Panc1 (cell line): ENCODE results near the gene NDUFS7. TPM values are rescaled to one million over a fixed set of nuclear protein-coding genes. Genes with fewer than 3 reads are reported as not detected.

Source experiments
- ATAC-seq: fragments of 200-7000 bp; cut with Tn5 transposase; 2 replicates; pipeline ENCODE4 v1.9.1; 2020; ENCODE audit warnings: mild to moderate bottlenecking, moderate library complexity
- BruUV-seq: library from RNA; stranded (reverse); fragments of 400-500 nt; replicated peaks from 2 replicates; lab custom pipeline; 2021; lab: Mats Ljungman, UMichigan
- CTCF ChIA-PET: fragments of 300-600 bp; sonication (Branson Sonifier 250); formaldehyde crosslinking; loops from one replicate; lab custom pipeline; 2022; ENCODE audit warnings: antibody characterized with exemption; lab: Charles Lee
- POLR2A ChIA-PET: fragments of 300-600 bp; sonication (Branson Sonifier 250); formaldehyde crosslinking; loops from one replicate; lab custom pipeline; 2022; ENCODE audit warnings: antibody characterized with exemption; lab: Charles Lee
- DNase-seq: peaks from one replicate; pipeline ENCODE4 v3.0.0-alpha.2; 2010; ENCODE audit warnings: low read depth, low spot score
- H3K27ac ChIP-seq: 2 replicates; pipeline ENCODE4 v1.5.1; 2011; ENCODE audit warnings: mild to moderate bottlenecking, low read length, inconsistent platforms
- H3K27me3 ChIP-seq: fragments of 200-500 bp; sonication (Bioruptor generic); 2 replicates; pipeline ENCODE4 v1.6.0; 2014; ENCODE audit warnings: low read length, inconsistent platforms; ENCODE audit not compliant: control insufficient read depth, insufficient read depth
- H3K36me3 ChIP-seq: fragments of 200-500 bp; sonication (Bioruptor generic); 2 replicates; pipeline ENCODE4 v1.5.1; 2014; ENCODE audit warnings: inconsistent platforms, mild to moderate bottlenecking, low read length, moderate library complexity; ENCODE audit not compliant: control insufficient read depth, insufficient read depth
- H3K4me1 ChIP-seq: 2 replicates; pipeline ENCODE4 v1.5.1; 2011; ENCODE audit warnings: inconsistent platforms, mild to moderate bottlenecking, low read length, moderate library complexity; ENCODE audit not compliant: control insufficient read depth, insufficient read depth
- H3K4me3 ChIP-seq, 2 experiments: 2 replicates each; pipeline ENCODE4 v1.5.1; 2011 to 2012; ENCODE audit warnings: low read depth in 2 of 2, low read length in 2 of 2, mild to moderate bottlenecking in 2 of 2, inconsistent platforms in 1 of 2, moderate library complexity in 1 of 2
- H3K9me3 ChIP-seq: fragments of 200-500 bp; sonication (Bioruptor generic); 2 replicates; pipeline ENCODE4 v1.5.1; 2014; ENCODE audit warnings: low read depth, mild to moderate bottlenecking, inconsistent platforms, low read length, moderate library complexity; ENCODE audit not compliant: control insufficient read depth, insufficient read depth
- CTCF ChIP-seq: fragments of 450-650 bp; IDR thresholded peaks from 2 replicates; pipeline ENCODE4 v1.5.1; 2017; ENCODE audit warnings: mild to moderate bottlenecking
- POLR2AphosphoS5 ChIP-seq: IDR thresholded peaks from 2 replicates; pipeline ENCODE4 v1.6.1; 2012; ENCODE audit warnings: mild to moderate bottlenecking, low read depth, low read length, moderate library complexity
- REST ChIP-seq, 2 experiments: IDR thresholded peaks; 2 replicates each; pipeline ENCODE4 v1.6.1; 2011 to 2012; ENCODE audit warnings: low read depth in 2 of 2, control low read depth in 1 of 2, low read length in 1 of 2, mild to moderate bottlenecking in 1 of 2, moderate library complexity in 1 of 2; ENCODE audit not compliant: insufficient read depth in 1 of 2
- SIN3A ChIP-seq: IDR thresholded peaks from 2 replicates; pipeline ENCODE4 v1.6.1; 2012; ENCODE audit warnings: low read depth, mild to moderate bottlenecking, low read length, moderate library complexity, borderline replicate concordance; ENCODE audit not compliant: insufficient read depth
- TCF7L2 ChIP-seq: IDR thresholded peaks from 2 replicates; pipeline ENCODE4 v1.6.1; 2011; ENCODE audit warnings: mild to moderate bottlenecking, low read depth, low read length, inconsistent platforms
- in situ Hi-C: cut with HindIII; loops from 2 replicates; pipeline ENCODE4 v1.10.0; 2016; ENCODE audit warnings: low sequenced_read_pairs, low pct_unique_long_range_greater_than_20kb
- intact Hi-C: fragments of 100-400 bp; cut with micrococcal nuclease; formaldehyde crosslinking; loops from one replicate; pipeline ENCODE4 v1.10.0; 2022; ENCODE audit not compliant: unreplicated experiment
- total RNA-seq: library from RNA; stranded (reverse); gene quantifications from one replicate; pipeline ENCODE4 v1.2.1, GENCODE V29; 2021; ENCODE audit not compliant: unreplicated experiment

Gene NDUFS7
- total RNA-seq, 1 experiment from 2014 or later: 73.0 TPM

GRCh38 chr19:1402411-1403070, 18.8 kb downstream of the NDUFS7 start:
- in situ Hi-C loops: no loop called here
- POLR2A ChIA-PET: interaction anchor here (0.7 kb wide), 1 partner anchor 988 kb away, joined by 10 read pairs; no protein-coding TSS in a partner anchor
- intact Hi-C loops: no loop called here
- H3K9me3 ChIP-seq: no peaks in the 10 kb centered on the region
- CTCF ChIA-PET: no interaction called here
- ATAC-seq (no peak), DNase-seq (no peak)
- peaks cover 6% of the 10 kb centered on the region; the same call in 1 of the 2 replicates for H3K36me3 ChIP-seq
- no peaks in the 10 kb centered on the region for H3K27me3 ChIP-seq
- H3K4me3 ChIP-seq: no peak overlapping the region
- no peak for TF ChIP-seq POLR2AphosphoS5
- no peak for TF ChIP-seq SIN3A
- TF ChIP-seq TCF7L2: no peak
- TF ChIP-seq REST (IDR thresholded peaks at IDR 0.05; ENCODE audit: insufficient read depth in 1 of 2, low read depth in 2 of 2, low read length in 1 of 2): no peak
- no peak for TF ChIP-seq CTCF
- H3K27ac ChIP-seq: no peak overlapping the region
- peaks cover 9% of the 10 kb centered on the region; the same call in 1 of the 2 replicates for H3K4me1 ChIP-seq
- no TSS peak for BruUV-seq

- peak overlapping the region; percentile 49 to 54 for H3K4me3 ChIP-seq
- no peaks in the 10 kb centered on the region; the same call in 1 of the 2 replicates for H3K36me3 ChIP-seq
- in situ Hi-C loops (no loop called here), intact Hi-C loops (no loop called here)
- no peaks in the 10 kb centered on the region for H3K9me3 ChIP-seq
- peak; percentile 87 for ATAC-seq
- POLR2A ChIA-PET: no interaction called here
- TF ChIP-seq POLR2AphosphoS5 (peak; percentile 60), SIN3A (no peak), CTCF (peak; percentile 70; the same call in 1 of the 2 replicates), TCF7L2 (no peak), REST (IDR thresholded peaks at IDR 0.05; ENCODE audit: insufficient read depth in 1 of 2, low read depth in 2 of 2, low read length in 1 of 2) (no peak)
- H3K27me3 ChIP-seq: no peaks in the 10 kb centered on the region
- peak; percentile 62 for DNase-seq
- H3K27ac ChIP-seq: peak overlapping the region; percentile 88
- H3K4me1 ChIP-seq: peaks cover 32% of the 10 kb centered on the region
- CTCF ChIA-PET: no interaction called here
- BruUV-seq: no TSS peak
These were observed 23.2 kb downstream of the NDUFS7 start for GRCh38 chr19:1406774-1407527.
